GM12865 (cell line): ENCODE measurements around the gene NDUFS2.

Experiments used
- DNase-seq: peaks from one replicate; pipeline ENCODE4 v3.0.0; 2010; ENCODE audit warnings: low read depth
- H3K4me3 ChIP-seq: 2 replicates; pipeline ENCODE4 v1.5.1; 2011; ENCODE audit warnings: mild to moderate bottlenecking, low read depth, low read length, control low read depth
- CTCF ChIP-seq: IDR thresholded peaks from 2 replicates; pipeline ENCODE4 v1.5.1; 2011; ENCODE audit warnings: low read length, control low read depth, low read depth, inconsistent platforms; ENCODE audit not compliant: insufficient read depth; ENCODE audit errors: missing control alignments

Gene NDUFS2

GRCh38 chr1:161195171-161195570 is 7.0 kb upstream of the NDUFS2 start:
- H3K4me3 ChIP-seq, result no peak overlapping the region

GRCh38 chr1:161196111-161196510 is 6.1 kb upstream of the NDUFS2 start:
- no peak for DNase-seq
- no peak overlapping the region for H3K4me3 ChIP-seq
- TF ChIP-seq CTCF, result no peak

More at GRCh38 chr1:161195171-161195570, 7.0 kb upstream of the NDUFS2 start:
- DNase-seq, result peak; percentile 68
- no peak for TF ChIP-seq CTCF

GRCh38 chr1:161196521-161197451 is 5.4 kb upstream of the NDUFS2 start:
- H3K4me3 ChIP-seq, result no peak overlapping the region
- DNase-seq, result no peak
- no peak for TF ChIP-seq CTCF

GRCh38 chr1:161197560-161198193 is 4.5 kb upstream of the NDUFS2 start:
- no peak for TF ChIP-seq CTCF
- no peak overlapping the region for H3K4me3 ChIP-seq
- DNase-seq, result no peak

- TF ChIP-seq CTCF, result no peak
- no peak overlapping the region for H3K4me3 ChIP-seq
- no peak for DNase-seq
Measured at GRCh38 chr1:161198194-161198896, 3.8 kb upstream of the NDUFS2 start.

- no peak within 1 kb of the TSS for H3K4me3 ChIP-seq
- no peak for DNase-seq
- TF ChIP-seq CTCF, result no peak
Measured at GRCh38 chr1:161198897-161199431, 3.2 kb upstream of the NDUFS2 start, which contains the start of gene ADAMTS4. Gene ADAMTS4 (minus strand): TSS chr1:161199054. CDS start chr1:161198627, 427 bp downstream.
